CD4-positive, alpha-beta T cell treated with Interleukin-4 for 4 hours (primary cell): Measurements from ENCODE around the gene GBF1.

ENCODE experiments used
- DNase-seq: peaks from one replicate; pipeline ENCODE4 v3.0.0-alpha.2; 2020

The GBF1 gene

DNA sequence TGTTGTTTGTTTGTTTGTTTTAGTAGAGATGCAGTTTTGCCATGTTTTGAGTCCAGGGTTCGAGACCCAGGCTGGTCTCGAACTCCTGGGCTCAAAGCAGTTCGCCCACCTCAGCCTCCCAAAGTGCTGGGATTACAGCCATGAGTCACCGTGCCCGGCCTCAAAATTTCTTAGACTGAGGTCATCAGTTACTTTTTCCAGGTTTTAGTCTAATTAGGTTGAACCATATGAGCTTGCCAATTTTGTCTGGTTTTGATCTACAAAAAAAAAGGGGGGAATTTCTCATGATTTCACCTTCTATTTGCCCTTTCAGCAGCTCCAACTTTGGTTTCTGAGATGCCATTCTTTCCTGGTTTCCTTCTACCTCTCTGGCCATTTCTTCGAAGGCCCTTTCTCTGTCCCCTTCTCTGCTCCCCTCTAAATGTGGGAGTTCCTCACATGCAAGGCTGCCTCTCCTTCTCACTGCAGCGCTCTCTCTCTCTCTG, 181.5 kb downstream of the GBF1 start:
- no peak for DNase-seq

DNA sequence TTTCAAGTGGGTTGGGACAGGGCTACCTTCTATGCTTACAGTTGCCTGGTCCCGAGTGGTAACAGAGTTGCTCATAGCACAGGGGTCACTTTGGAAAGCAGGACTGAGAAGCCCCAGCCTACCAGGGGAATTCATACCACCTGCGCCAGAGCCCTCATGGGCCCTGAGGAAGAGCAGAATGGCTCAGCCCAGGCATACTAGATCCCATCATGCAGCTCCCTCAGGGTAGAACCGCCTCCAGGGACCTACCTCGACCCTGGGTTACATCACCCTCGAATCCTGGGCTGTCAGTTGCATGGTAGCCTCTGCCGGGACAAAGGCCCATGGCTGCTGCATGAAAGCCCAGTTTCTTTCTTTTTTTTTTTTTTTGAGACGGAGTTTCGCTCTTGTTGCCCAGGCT, 184.1 kb downstream of the GBF1 start:
- no peak for DNase-seq

DNA sequence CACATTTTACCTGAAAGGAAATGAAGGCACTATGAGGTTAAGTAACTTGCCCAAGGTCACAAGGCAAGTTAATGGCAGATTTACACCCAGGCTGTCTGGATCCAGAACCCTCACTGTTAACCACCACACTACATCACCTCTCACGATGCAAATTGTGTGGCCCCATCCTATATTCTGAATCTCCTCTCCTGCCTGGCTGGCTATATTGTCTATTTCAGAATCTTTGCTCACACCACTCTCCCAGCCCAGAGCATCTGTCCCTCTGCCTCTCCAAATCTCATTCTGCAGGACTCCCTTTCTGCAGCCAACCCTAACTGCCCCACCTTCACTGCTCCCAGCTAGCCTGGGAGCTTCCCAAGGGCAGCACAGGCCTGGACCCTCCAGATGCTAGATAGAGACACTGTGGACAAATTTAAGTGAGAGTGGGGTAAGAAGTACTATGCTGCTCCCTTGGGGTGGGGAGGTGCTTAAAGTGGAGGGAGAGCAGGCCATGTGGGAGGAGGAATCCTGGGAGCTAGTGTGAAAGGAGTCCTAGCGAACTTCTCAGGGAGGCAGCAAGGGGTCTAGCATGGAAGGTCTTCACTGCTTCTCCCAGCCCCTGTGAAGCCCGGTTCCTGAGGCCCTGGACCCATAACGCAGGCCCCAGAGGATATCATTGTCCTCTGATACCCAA, 186.3 kb downstream of the GBF1 start:
- DNase-seq = no peak
